Glutamatergic neuron (in vitro differentiated cells): Measurements from ENCODE around the gene DDX27. TPM values are rescaled to one million over a fixed set of nuclear protein-coding genes. Genes with fewer than 3 reads are reported as not detected.

Experiments used
- DNase-seq: peaks from one replicate; pipeline ENCODE4 v3.0.0; 2022
- H3K27ac Mint-ChIP-seq: one replicate; pipeline ENCODE4 v1.8.0; 2020; ENCODE audit warnings: mild to moderate bottlenecking, mixed read lengths, inconsistent platforms; ENCODE audit not compliant: unreplicated experiment
- H3K27me3 Mint-ChIP-seq: one replicate; pipeline ENCODE4 v1.8.0; 2020; ENCODE audit warnings: mild to moderate bottlenecking, moderate library complexity, mixed read lengths, inconsistent platforms; ENCODE audit not compliant: unreplicated experiment
- H3K36me3 Mint-ChIP-seq: one replicate; pipeline ENCODE4 v1.8.0; 2020; ENCODE audit warnings: mild to moderate bottlenecking, mixed read lengths, inconsistent platforms; ENCODE audit not compliant: unreplicated experiment
- H3K4me1 Mint-ChIP-seq: one replicate; pipeline ENCODE4 v1.8.0; 2020; ENCODE audit warnings: mild to moderate bottlenecking, low read depth, mixed read lengths, inconsistent platforms; ENCODE audit not compliant: unreplicated experiment
- H3K4me3 Mint-ChIP-seq: one replicate; pipeline ENCODE4 v1.8.0; 2020; ENCODE audit warnings: mild to moderate bottlenecking, mixed read lengths, inconsistent platforms; ENCODE audit not compliant: unreplicated experiment
- H3K9me3 Mint-ChIP-seq: one replicate; pipeline ENCODE4 v1.8.0; 2020; ENCODE audit warnings: mild to moderate bottlenecking, moderate library complexity, mixed read lengths, inconsistent platforms; ENCODE audit not compliant: unreplicated experiment
- total RNA-seq: library from RNA; stranded (reverse); fragmentation: NEBNext Ultra II Directional; extraction: Animal tissue kit (Norgen Biotek cat#: 25700); gene quantifications from one replicate; pipeline ENCODE4 v1.2.1, GENCODE V29; 2021; ENCODE audit not compliant: unreplicated experiment
- TF ChIP-seq, protein P1 (sequence below): fragments of 200-600 bp; sonication (generic); IDR thresholded peaks from one replicate; pipeline ENCODE4 v1.5.0; 2021; ENCODE audit not compliant: partially characterized antibody, unreplicated experiment

The DDX27 gene
- total RNA-seq, 1 donor from 2014 or later, result 31.4 TPM

DNA sequence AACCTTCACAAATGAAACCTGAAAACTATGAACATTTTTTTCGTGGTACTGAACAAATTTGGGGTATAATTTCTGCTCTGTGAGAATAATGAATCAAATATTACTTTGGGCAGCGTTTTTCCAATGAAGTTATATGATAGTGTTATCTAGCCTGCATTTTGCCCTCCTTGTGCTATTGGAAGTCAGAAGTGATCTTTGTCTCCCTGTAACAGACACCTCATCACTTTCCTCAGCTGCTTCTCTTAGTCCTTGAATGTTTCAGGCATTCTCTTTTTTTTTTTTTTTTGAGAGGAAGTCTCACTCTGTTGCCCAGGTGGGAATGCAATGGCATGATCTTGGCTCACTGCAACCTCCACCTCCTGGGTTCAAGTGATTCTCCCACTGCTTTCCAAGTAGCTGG lies 10.2 kb downstream of the DDX27 start:
- H3K4me1 Mint-ChIP-seq, result peaks cover 22% of the 10 kb centered on the region
- H3K36me3 Mint-ChIP-seq, result peaks cover under 1% of the 10 kb centered on the region

DNA sequence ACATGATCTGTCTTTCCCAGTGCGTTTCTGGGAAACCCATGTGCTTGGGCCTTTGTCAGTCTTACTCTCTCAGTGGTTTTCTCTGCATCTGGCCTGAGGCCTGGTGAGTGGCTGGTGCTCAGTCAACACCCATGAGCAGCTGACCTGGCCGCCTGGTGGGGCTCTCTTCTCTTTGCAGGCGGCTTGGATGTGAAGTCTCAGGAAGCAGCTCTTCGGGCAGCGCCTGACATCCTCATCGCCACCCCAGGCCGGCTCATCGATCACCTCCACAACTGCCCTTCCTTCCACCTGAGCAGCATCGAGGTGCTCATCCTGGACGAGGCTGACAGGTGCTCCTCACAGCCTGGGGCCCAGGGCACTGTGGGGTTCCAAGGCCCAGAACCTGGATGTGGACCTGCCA lies 10.8 kb downstream of the DDX27 start:
- Mint-ChIP-seq H3K36me3 (peaks cover 7% of the 10 kb centered on the region), H3K27ac (peak overlapping the region; percentile 85), H3K27me3 (peaks cover 3% of the 10 kb centered on the region), H3K9me3 (peaks cover 10% of the 10 kb centered on the region), H3K4me1 (peaks cover 22% of the 10 kb centered on the region), H3K4me3 (peak overlapping the region; percentile 68)
- TF ChIP-seq, protein P1, sequence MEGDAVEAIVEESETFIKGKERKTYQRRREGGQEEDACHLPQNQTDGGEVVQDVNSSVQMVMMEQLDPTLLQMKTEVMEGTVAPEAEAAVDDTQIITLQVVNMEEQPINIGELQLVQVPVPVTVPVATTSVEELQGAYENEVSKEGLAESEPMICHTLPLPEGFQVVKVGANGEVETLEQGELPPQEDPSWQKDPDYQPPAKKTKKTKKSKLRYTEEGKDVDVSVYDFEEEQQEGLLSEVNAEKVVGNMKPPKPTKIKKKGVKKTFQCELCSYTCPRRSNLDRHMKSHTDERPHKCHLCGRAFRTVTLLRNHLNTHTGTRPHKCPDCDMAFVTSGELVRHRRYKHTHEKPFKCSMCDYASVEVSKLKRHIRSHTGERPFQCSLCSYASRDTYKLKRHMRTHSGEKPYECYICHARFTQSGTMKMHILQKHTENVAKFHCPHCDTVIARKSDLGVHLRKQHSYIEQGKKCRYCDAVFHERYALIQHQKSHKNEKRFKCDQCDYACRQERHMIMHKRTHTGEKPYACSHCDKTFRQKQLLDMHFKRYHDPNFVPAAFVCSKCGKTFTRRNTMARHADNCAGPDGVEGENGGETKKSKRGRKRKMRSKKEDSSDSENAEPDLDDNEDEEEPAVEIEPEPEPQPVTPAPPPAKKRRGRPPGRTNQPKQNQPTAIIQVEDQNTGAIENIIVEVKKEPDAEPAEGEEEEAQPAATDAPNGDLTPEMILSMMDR, result no peak
- DNase-seq, result peak; percentile 33

More for the DNA sequence above, 10.2 kb downstream of the DDX27 start:
- TF ChIP-seq, protein P1, result no peak
- no peak for DNase-seq
- H3K4me3 Mint-ChIP-seq, result no peak overlapping the region
- peaks cover 3% of the 10 kb centered on the region for H3K27me3 Mint-ChIP-seq
- peaks cover 9% of the 10 kb centered on the region for H3K9me3 Mint-ChIP-seq
- peak overlapping the region; percentile 38 for H3K27ac Mint-ChIP-seq

DNA sequence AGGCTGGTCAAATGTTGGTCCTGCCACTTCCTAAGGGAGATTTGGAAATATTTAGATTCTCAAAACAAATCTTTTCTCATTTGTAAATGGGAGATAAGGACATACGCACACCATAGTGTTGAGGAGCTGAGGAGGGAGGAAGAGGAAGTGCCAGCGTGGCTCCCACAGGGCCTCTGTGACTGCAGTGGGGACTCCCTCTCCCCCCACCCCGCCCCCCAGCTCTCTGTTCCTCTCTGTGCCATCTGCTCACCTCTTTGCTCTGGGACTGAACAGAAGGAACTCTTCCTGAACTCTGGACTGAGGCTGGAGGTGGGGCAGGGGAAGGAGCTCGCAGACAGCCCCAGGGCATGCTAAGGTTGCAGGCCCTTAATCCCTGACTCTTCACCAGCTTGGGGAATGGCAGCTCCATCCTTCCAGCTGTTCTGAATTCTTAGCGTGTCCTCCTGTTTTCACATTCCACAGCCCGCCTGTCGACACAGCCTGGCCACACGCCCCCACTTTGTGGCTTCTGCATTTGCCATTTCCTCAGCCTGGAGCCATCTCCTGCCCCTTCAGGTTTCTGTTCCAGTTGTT lies 11.4 kb downstream of the DDX27 start:
- DNase-seq, result peak; percentile 60
- TF ChIP-seq, protein P1, result no peak
- H3K4me1 Mint-ChIP-seq, result peaks cover 22% of the 10 kb centered on the region
- H3K27me3 Mint-ChIP-seq, result peaks cover 3% of the 10 kb centered on the region
- H3K9me3 Mint-ChIP-seq, result peaks cover 10% of the 10 kb centered on the region
- H3K27ac Mint-ChIP-seq, result peak overlapping the region; percentile 85
- peaks cover 9% of the 10 kb centered on the region for H3K36me3 Mint-ChIP-seq
- peak overlapping the region; percentile 68 for H3K4me3 Mint-ChIP-seq

DNA sequence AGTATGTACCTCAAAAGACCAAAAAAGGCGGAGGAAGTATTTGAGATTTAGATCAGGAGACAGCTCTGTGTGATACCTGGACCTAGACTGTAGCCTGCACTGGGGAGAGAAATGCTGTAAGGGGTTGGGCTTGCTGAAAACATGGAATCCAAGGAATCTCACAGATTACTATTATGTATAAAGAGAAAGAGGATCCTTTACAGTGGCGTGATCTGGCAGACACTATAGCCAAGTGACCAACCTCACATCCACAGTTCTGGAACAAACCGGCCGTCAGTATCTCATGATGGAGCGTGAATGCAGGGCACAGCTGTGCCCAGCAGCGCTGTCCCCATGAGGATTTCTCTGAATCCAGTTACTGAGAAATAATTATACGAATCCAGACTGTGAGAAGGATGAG lies 12.3 kb downstream of the DDX27 start:
- peak; percentile 29 for DNase-seq
- H3K36me3 Mint-ChIP-seq, result peaks cover 9% of the 10 kb centered on the region
- H3K4me3 Mint-ChIP-seq, result peak overlapping the region; percentile 53
- peaks cover 22% of the 10 kb centered on the region for H3K4me1 Mint-ChIP-seq
- H3K27me3 Mint-ChIP-seq, result peaks cover 2% of the 10 kb centered on the region
- H3K9me3 Mint-ChIP-seq, result peaks cover 6% of the 10 kb centered on the region
- H3K27ac Mint-ChIP-seq, result peak overlapping the region; percentile 85
- TF ChIP-seq, protein P1, result no peak

DNA sequence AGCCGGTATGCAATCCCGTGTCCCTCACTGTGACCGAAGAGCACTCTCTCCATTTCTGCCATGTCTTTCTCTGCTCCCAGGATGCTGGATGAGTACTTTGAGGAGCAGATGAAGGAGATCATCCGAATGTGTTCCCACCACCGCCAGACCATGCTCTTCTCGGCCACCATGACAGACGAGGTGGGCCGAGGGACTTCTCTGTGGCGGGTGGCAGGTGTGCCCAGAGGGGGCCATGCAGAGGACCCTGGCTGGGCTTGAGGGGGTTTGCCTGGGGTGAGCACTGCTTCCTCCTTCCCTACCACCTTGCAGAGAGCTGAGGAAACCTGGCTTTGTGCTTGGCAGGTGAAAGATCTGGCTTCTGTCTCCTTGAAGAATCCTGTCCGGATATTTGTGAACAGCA lies 14.0 kb downstream of the DDX27 start:
- TF ChIP-seq, protein P1, result no peak
- H3K27me3 Mint-ChIP-seq, result peaks cover 2% of the 10 kb centered on the region
- peak overlapping the region; percentile 52 for H3K27ac Mint-ChIP-seq
- H3K4me3 Mint-ChIP-seq, result no peak overlapping the region
- peaks cover 9% of the 10 kb centered on the region for H3K36me3 Mint-ChIP-seq
- no peak for DNase-seq
- H3K4me1 Mint-ChIP-seq, result peaks cover 26% of the 10 kb centered on the region
- peaks cover 7% of the 10 kb centered on the region for H3K9me3 Mint-ChIP-seq
